HL-60 (cell line): ENCODE results near the gene GRID1.

ENCODE experiments used
- DNase-seq, 2 experiments: peaks; one replicate each; pipeline ENCODE4 v3.0.0-alpha.2; 2010 to 2020; ENCODE audit warnings: low read depth in 1 of 2, low spot score in 1 of 2
- H3K27ac ChIP-seq: fragments of 250-450 bp; sonication (Bioruptor Pico); replicated peaks from 2 replicates; pipeline ENCODE4 v1.5.1; 2020; ENCODE audit warnings: mild to moderate bottlenecking, moderate library complexity
- H3K27me3 ChIP-seq: fragments of 250-450 bp; sonication (Bioruptor Pico); 2 replicates; pipeline ENCODE4 v1.5.1; 2021; ENCODE audit warnings: mild to moderate bottlenecking, moderate library complexity; ENCODE audit not compliant: insufficient read depth, poor library complexity, severe bottlenecking
- H3K4me3 ChIP-seq: replicated peaks from 2 replicates; pipeline ENCODE4 v1.5.1; 2011; ENCODE audit warnings: mild to moderate bottlenecking, control low read depth, low read length; ENCODE audit not compliant: insufficient read depth
- GABPA ChIP-seq: IDR thresholded peaks from 2 replicates; pipeline ENCODE4 v1.6.1; 2012; ENCODE audit warnings: low read depth
- POLR2AphosphoS5 ChIP-seq: IDR thresholded peaks from 2 replicates; pipeline ENCODE4 v1.6.1; 2012; ENCODE audit warnings: low read depth
- SPI1 ChIP-seq: IDR thresholded peaks from 2 replicates; pipeline ENCODE4 v1.6.1; 2012; ENCODE audit warnings: low read depth, mild to moderate bottlenecking, borderline replicate concordance
- TF ChIP-seq, protein P1 (sequence below): IDR thresholded peaks from 2 replicates; pipeline ENCODE4 v1.6.1; 2012; ENCODE audit warnings: low read depth; ENCODE audit not compliant: insufficient replicate concordance
- TF ChIP-seq, protein P2 (sequence below): IDR thresholded peaks from one replicate; pipeline ENCODE4 v1.5.1; 2011; ENCODE audit warnings: low read length, control low read depth, inconsistent platforms; ENCODE audit not compliant: insufficient read depth

GRID1 gene

DNA sequence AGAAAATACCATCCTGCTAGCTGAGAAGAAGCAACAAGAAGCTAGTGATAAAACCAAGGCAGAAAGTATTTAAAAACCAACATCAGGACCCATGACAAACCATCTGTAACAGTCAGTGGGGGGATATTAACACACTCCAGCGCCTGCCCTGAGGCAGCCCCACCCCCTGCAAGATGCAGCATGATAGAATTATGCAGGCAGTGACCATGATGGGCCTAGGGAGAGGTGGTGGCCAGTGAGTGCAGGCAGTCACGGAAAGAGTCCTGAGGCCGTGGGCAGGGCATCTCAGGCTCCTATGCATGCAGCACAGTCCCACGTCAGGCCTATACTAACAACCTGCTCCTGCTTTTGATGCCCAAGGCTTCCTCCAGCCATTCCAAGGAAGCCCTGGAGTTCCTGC lies 686.9 kb downstream of the GRID1 start:
- TF ChIP-seq SPI1 (no peak), GABPA (no peak), POLR2AphosphoS5 (no peak)
- TF ChIP-seq, protein P1, sequence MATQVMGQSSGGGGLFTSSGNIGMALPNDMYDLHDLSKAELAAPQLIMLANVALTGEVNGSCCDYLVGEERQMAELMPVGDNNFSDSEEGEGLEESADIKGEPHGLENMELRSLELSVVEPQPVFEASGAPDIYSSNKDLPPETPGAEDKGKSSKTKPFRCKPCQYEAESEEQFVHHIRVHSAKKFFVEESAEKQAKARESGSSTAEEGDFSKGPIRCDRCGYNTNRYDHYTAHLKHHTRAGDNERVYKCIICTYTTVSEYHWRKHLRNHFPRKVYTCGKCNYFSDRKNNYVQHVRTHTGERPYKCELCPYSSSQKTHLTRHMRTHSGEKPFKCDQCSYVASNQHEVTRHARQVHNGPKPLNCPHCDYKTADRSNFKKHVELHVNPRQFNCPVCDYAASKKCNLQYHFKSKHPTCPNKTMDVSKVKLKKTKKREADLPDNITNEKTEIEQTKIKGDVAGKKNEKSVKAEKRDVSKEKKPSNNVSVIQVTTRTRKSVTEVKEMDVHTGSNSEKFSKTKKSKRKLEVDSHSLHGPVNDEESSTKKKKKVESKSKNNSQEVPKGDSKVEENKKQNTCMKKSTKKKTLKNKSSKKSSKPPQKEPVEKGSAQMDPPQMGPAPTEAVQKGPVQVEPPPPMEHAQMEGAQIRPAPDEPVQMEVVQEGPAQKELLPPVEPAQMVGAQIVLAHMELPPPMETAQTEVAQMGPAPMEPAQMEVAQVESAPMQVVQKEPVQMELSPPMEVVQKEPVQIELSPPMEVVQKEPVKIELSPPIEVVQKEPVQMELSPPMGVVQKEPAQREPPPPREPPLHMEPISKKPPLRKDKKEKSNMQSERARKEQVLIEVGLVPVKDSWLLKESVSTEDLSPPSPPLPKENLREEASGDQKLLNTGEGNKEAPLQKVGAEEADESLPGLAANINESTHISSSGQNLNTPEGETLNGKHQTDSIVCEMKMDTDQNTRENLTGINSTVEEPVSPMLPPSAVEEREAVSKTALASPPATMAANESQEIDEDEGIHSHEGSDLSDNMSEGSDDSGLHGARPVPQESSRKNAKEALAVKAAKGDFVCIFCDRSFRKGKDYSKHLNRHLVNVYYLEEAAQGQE: no peak
- TF ChIP-seq, protein P2, sequence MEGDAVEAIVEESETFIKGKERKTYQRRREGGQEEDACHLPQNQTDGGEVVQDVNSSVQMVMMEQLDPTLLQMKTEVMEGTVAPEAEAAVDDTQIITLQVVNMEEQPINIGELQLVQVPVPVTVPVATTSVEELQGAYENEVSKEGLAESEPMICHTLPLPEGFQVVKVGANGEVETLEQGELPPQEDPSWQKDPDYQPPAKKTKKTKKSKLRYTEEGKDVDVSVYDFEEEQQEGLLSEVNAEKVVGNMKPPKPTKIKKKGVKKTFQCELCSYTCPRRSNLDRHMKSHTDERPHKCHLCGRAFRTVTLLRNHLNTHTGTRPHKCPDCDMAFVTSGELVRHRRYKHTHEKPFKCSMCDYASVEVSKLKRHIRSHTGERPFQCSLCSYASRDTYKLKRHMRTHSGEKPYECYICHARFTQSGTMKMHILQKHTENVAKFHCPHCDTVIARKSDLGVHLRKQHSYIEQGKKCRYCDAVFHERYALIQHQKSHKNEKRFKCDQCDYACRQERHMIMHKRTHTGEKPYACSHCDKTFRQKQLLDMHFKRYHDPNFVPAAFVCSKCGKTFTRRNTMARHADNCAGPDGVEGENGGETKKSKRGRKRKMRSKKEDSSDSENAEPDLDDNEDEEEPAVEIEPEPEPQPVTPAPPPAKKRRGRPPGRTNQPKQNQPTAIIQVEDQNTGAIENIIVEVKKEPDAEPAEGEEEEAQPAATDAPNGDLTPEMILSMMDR: no peak
- Histone ChIP-seq H3K4me3 (no peak overlapping the region), H3K27ac (no peak overlapping the region), H3K27me3 (peaks cover 1% of the 10 kb centered on the region)
- DNase-seq: no peak

DNA sequence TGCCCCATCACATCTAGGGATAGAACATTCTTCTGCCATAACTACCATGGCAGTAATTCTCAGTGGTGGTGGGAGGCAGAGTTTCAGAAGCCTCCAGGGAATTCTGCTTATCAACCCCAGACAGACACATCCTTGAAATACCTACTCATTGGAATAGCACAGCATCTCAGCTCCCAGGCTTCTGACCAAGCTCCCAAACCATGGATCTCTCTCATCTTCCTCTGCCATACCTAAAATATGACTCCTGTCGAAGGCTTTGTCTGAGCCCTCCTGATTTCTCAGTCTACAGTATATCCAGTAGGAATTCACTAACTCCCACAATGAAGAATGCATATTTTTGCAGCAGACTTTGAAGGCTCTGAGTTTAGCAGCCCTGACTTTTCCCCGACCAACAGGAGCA lies 687.5 kb downstream of the GRID1 start:
- DNase-seq: no peak
- Histone ChIP-seq H3K4me3 (no peak overlapping the region), H3K27ac (no peak overlapping the region), H3K27me3 (no peaks in the 10 kb centered on the region)
- TF ChIP-seq, protein P1: no peak
- TF ChIP-seq POLR2AphosphoS5: no peak
- no peak for TF ChIP-seq SPI1
- TF ChIP-seq, protein P2: no peak
- no peak for TF ChIP-seq GABPA

DNA sequence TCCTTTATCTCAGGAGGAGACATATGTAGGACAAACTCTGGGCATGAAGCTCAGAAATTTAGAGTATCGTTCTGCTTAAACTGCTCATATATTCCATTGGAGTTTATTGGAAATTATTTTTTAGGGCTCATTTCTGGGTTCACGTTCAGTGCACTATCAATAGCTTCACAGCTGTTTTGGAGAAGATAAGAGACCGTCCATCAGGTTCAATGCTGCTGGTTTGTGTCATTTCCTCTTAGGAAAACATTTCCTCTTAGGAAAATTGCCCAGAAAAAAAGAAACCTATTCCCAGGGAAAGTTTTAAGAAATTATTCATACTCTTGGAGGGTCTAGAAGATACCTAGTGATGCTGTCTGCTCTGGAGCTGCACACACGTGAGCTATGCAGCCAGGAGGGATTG lies 691.7 kb downstream of the GRID1 start:
- DNase-seq: no peak

More for the DNA sequence above, 691.7 kb downstream of the GRID1 start:
- Histone ChIP-seq H3K27me3 (no peaks in the 10 kb centered on the region), H3K4me3 (no peak overlapping the region), H3K27ac (no peak overlapping the region)
- TF ChIP-seq, protein P2: no peak
- TF ChIP-seq SPI1 (no peak), GABPA (no peak), POLR2AphosphoS5 (no peak)
- TF ChIP-seq, protein P1: no peak
